Measurements from ENCODE around the gene HECTD3. TPM values are rescaled to one million over a fixed set of nuclear protein-coding genes. Genes with fewer than 3 reads are reported as not detected.

Gene HECTD3
- total and polyA plus RNA-seq, 2 donors from 2014 or later: 27.5 to 42.1 TPM

DNA sequence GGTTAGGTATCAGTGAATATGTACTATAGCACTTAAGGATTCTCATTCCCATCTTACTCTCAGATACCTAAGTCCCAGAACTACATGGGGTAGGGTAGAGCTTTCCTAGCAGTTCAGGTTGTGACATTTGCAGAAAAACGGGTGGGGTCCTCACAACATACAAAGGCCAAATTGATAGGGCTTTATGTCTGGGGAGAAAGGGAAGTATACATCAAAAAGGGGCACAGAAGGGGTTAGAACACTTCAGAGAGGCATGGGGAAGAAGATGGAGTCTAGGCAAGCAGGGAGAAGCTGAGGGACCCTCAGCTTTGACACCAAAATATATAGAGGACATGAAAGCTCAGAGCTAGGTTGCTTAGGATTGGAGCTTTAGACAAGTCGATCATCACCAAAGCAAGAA is 4.6 kb upstream of the HECTD3 start:
- FAIRE-seq (no peak), DNase-seq (no peak)
- Histone ChIP-seq H3K9me3 (ENCODE audit: control insufficient read depth in 2 of 3, insufficient read depth in 1 of 3, low read length in 3 of 3) (no peaks in the 10 kb centered on the region), H3K27ac (ENCODE audit: low read depth in 2 of 2, low read length in 2 of 2) (no peak overlapping the region), H3K9ac (ENCODE audit: low read length in 3 of 3) (no peak overlapping the region), H3K27me3 (ENCODE audit: control insufficient read depth, insufficient read depth, low read length) (no peaks in the 10 kb centered on the region), H3K4me3 (ENCODE audit: low read length in 3 of 3) (no peak overlapping the region), H3K36me3 (ENCODE audit: control insufficient read depth in 2 of 3, insufficient read depth in 3 of 3, low read length in 3 of 3) (peaks cover 4 to 9% (median 7%) of the 10 kb centered on the region in 3 donors), H3K4me1 (ENCODE audit: control insufficient read depth in 2 of 3, insufficient read depth in 2 of 3, low read depth in 1 of 3, low read length in 3 of 3) (peaks cover 6 to 25% (median 6%) of the 10 kb centered on the region in 3 donors)
- TF ChIP-seq, protein P1, sequence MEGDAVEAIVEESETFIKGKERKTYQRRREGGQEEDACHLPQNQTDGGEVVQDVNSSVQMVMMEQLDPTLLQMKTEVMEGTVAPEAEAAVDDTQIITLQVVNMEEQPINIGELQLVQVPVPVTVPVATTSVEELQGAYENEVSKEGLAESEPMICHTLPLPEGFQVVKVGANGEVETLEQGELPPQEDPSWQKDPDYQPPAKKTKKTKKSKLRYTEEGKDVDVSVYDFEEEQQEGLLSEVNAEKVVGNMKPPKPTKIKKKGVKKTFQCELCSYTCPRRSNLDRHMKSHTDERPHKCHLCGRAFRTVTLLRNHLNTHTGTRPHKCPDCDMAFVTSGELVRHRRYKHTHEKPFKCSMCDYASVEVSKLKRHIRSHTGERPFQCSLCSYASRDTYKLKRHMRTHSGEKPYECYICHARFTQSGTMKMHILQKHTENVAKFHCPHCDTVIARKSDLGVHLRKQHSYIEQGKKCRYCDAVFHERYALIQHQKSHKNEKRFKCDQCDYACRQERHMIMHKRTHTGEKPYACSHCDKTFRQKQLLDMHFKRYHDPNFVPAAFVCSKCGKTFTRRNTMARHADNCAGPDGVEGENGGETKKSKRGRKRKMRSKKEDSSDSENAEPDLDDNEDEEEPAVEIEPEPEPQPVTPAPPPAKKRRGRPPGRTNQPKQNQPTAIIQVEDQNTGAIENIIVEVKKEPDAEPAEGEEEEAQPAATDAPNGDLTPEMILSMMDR (IDR thresholded peaks at IDR 0.05; ENCODE audit: borderline replicate concordance, extremely low read depth, insufficient read depth): no peak
- intact Hi-C loops (cut with DNase I): loop anchor here (5.0 kb wide), 1 partner anchor 282 kb away; no protein-coding TSS in a partner anchor

DNA sequence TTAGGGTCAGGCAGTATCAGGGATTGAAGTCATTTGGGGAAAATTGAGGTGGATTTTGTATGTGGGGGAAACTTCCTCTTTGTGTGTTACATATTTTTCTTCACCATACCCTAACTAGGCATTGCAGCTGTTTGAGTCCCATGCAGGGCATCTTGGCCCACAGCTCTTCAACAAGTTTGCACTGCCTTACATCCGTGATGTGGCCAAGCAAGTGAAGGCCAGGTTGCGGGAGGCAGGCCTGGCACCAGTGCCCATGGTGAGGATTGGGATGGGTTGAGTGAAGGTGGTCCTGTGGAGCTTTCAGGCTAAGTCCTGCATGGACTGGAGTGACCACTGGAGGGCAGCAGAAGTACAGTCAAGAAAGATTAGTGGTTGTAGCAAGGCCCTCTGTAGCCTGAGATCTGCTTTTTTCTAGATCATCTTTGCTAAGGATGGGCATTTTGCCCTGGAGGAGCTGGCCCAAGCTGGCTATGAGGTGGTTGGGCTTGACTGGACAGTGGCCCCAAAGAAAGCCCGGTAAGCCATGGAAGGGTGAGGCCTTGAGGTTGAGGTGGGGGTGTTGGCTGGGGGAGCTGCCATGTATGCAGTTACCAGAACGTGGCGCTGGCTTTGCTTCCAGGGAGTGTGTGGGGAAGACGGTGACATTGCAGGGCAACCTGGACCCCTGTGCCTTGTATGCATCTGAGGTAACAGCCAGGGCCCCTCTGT is 3.4 kb upstream of the HECTD3 start:
- Histone ChIP-seq H3K4me1 (ENCODE audit: control insufficient read depth in 2 of 3, insufficient read depth in 2 of 3, low read depth in 1 of 3, low read length in 3 of 3) (peaks cover 6 to 35% (median 10%) of the 10 kb centered on the region in 3 donors), H3K9me3 (ENCODE audit: control insufficient read depth in 2 of 3, insufficient read depth in 1 of 3, low read length in 3 of 3) (no peaks in the 10 kb centered on the region), H3K9ac (ENCODE audit: low read length in 3 of 3) (peak overlapping the region in 1 of 3 donors; percentile 34), H3K36me3 (ENCODE audit: control insufficient read depth in 2 of 3, insufficient read depth in 3 of 3, low read length in 3 of 3) (peaks cover 7 to 12% (median 9%) of the 10 kb centered on the region in 3 donors), H3K27ac (ENCODE audit: low read depth in 2 of 2, low read length in 2 of 2) (no peak overlapping the region), H3K27me3 (ENCODE audit: control insufficient read depth, insufficient read depth, low read length) (no peaks in the 10 kb centered on the region), H3K4me3 (ENCODE audit: low read length in 3 of 3) (no peak overlapping the region)
- DNase-seq: peak; percentile 84 to 92 (median 91)
- no peak for FAIRE-seq
- intact Hi-C loops (cut with DNase I): loop anchor here (5.0 kb wide), 1 partner anchor 283 kb away; no protein-coding TSS in a partner anchor
- TF ChIP-seq, protein P1 (IDR thresholded peaks at IDR 0.05; ENCODE audit: borderline replicate concordance, extremely low read depth, insufficient read depth): peak; percentile 92

DNA sequence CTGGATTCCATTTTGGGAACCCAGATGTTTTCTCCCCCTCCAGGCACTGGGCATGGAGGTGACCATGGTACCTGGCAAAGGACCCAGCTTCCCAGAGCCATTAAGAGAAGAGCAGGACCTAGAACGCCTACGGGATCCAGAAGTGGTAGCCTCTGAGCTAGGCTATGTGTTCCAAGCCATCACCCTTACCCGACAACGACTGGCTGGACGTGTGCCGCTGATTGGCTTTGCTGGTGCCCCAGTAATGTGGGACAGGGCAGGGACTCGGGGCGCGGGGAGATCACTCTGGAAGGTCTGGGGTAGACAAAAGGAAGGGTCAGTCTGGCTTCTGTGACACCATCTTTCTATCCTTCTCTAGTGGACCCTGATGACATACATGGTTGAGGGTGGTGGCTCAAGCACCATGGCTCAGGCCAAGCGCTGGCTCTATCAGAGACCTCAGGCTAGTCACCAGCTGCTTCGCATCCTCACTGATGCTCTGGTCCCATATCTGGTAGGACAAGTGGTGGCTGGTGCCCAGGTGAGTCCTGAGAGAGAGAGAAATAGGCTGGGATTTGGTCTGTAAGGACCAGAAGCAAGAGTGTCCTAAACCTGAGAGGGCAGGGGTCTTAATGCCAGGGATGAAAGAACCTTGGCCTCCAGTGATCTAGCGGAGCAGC is 2.6 kb upstream of the HECTD3 start:
- H3K9me3 ChIP-seq (ENCODE audit: control insufficient read depth in 2 of 3, insufficient read depth in 1 of 3, low read length in 3 of 3): no peaks in the 10 kb centered on the region
- DNase-seq (no peak), FAIRE-seq (no peak)
- H3K36me3 ChIP-seq (ENCODE audit: control insufficient read depth in 2 of 3, insufficient read depth in 3 of 3, low read length in 3 of 3): peaks cover 12 to 17% (median 15%) of the 10 kb centered on the region in 3 donors
- TF ChIP-seq, protein P1 (IDR thresholded peaks at IDR 0.05; ENCODE audit: borderline replicate concordance, extremely low read depth, insufficient read depth): no peak
- H3K27ac ChIP-seq (ENCODE audit: low read depth in 2 of 2, low read length in 2 of 2): no peak overlapping the region
- H3K9ac ChIP-seq (ENCODE audit: low read length in 3 of 3): no peak overlapping the region
- no peaks in the 10 kb centered on the region for H3K27me3 ChIP-seq (ENCODE audit: control insufficient read depth, insufficient read depth, low read length)
- intact Hi-C loops (cut with DNase I): no loop called here
- peaks cover 6 to 38% (median 10%) of the 10 kb centered on the region in 3 donors for H3K4me1 ChIP-seq (ENCODE audit: control insufficient read depth in 2 of 3, insufficient read depth in 2 of 3, low read depth in 1 of 3, low read length in 3 of 3)
- H3K4me3 ChIP-seq (ENCODE audit: low read length in 3 of 3): no peak overlapping the region
